Sigmoid colon (tissue), 4 donors: ENCODE results near the gene TRAF7.
"Not testable (repeated sequence)": the region's sequence is repeated elsewhere in the genome, so short reads cannot be mapped to it uniquely, and the experiment has no call there.

Experiments
- CTCF ChIP-seq, 4 experiments: fragments of 450-650 bp in 3 of 4; fragments of 200-600 bp in 1 of 4; IDR thresholded peaks; one replicate each; pipeline ENCODE4 v1.5.1; 2016 to 2019; ENCODE audit warnings: antibody characterized with exemption in 4 of 4, mild to moderate bottlenecking in 3 of 4, moderate library complexity in 2 of 4
- POLR2A ChIP-seq, 2 donors: fragments of 450-650 bp; IDR thresholded peaks; one replicate each; pipeline ENCODE4 v1.6.1; 2016; ENCODE audit warnings: antibody characterized with exemption in 2 of 2, mild to moderate bottlenecking in 2 of 2, moderate library complexity in 2 of 2
- POLR2AphosphoS5 ChIP-seq, 4 donors: sonication (generic); formaldehyde crosslinking; IDR thresholded peaks; one replicate each; pipeline ENCODE4 v1.6.1; 2017; ENCODE audit warnings: antibody characterized with exemption in 4 of 4

GRCh38 chr16:2114225-2114624 lies 41.4 kb upstream of the TRAF7 start:
- TF ChIP-seq CTCF, POLR2A, POLR2AphosphoS5 (IDR thresholded peaks at IDR 0.05): not testable (repeated sequence)
